ENCODE measurements around the gene ZBTB22.
"Not testable (repeated sequence)": the region's sequence is repeated elsewhere in the genome, so short reads cannot be mapped to it uniquely, and the experiment has no call there.

ZBTB22 gene, protein sequence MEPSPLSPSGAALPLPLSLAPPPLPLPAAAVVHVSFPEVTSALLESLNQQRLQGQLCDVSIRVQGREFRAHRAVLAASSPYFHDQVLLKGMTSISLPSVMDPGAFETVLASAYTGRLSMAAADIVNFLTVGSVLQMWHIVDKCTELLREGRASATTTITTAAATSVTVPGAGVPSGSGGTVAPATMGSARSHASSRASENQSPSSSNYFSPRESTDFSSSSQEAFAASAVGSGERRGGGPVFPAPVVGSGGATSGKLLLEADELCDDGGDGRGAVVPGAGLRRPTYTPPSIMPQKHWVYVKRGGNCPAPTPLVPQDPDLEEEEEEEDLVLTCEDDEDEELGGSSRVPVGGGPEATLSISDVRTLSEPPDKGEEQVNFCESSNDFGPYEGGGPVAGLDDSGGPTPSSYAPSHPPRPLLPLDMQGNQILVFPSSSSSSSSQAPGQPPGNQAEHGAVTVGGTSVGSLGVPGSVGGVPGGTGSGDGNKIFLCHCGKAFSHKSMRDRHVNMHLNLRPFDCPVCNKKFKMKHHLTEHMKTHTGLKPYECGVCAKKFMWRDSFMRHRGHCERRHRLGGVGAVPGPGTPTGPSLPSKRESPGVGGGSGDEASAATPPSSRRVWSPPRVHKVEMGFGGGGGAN

DNA sequence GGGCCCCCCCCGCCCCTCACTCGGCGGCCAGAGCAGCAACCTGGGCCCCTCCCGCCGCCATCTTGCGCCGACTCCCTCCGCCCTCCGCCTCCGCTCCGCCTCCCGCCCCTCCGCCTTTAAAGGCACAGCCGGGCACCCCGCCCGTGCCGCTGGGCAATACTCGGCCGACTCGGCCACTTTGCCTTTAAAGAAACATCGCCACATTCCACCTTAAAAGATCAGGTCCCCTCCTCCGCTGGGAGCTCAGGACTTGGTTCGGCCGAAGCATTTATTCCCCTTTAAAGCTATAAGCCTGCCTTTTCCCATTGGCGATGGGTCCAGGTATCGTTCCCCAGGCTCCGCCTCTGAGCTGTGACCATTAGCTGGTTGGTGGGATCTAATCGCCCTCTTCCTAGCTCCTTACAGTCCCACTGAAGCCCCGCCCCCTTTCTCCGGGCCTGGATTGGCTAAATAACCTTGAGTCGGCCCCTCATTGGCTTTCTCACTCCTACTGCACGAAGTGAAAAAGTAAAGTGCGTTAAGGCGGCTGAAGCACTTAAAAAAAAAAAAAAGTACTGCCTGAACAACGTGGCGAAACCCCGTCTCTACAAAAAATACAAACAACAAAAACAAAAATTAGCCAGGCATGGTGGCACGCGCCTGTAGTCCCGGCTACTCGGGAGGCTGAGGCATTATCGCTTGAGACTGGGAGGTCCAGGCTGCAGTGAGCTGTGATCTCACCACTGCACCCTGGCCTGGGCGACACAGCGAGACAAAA is at the start of gene ZBTB22:
Gene ZBTB22, minus strand, starts transcription at position 76 of the 757 bp plus-strand sequence. CDS start 828 bp downstream, outside the sequence.
- DNase-seq, result peak; percentile 95 to 98

DNA sequence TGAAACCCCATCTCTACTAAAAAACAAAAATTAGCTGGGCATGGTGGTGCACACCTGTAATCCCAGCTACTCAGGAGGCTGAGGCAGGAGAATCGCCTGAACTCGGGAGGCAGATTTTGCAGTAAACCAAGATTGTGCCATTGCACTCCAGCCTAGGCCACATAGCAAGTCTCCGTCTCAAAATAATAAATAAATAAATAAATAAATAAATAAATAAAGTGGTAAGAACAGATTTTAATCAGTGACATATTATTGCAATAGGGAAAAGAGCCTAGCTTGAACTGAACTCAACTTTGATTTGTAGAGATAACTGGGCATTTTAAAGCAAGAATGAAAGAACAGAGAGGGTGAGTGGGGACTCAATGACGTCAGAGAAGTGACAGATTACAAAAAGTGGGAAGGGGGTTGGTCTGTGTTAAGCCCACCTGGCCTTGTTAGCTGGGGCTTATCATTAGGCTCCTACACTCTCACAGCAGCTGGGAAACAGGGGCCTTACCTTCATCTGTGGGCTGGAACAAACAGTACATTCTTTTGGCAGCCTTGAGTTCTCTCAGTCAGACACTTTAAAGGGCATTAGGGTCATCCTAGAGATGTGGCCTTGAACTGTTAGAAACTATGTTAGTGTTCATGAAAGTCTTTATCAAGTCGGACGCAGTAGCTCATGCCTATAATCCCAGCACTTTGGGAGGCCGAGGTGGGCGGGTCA is 49.6 kb upstream of the ZBTB22 start:
- DNase-seq, result no peak

DNA sequence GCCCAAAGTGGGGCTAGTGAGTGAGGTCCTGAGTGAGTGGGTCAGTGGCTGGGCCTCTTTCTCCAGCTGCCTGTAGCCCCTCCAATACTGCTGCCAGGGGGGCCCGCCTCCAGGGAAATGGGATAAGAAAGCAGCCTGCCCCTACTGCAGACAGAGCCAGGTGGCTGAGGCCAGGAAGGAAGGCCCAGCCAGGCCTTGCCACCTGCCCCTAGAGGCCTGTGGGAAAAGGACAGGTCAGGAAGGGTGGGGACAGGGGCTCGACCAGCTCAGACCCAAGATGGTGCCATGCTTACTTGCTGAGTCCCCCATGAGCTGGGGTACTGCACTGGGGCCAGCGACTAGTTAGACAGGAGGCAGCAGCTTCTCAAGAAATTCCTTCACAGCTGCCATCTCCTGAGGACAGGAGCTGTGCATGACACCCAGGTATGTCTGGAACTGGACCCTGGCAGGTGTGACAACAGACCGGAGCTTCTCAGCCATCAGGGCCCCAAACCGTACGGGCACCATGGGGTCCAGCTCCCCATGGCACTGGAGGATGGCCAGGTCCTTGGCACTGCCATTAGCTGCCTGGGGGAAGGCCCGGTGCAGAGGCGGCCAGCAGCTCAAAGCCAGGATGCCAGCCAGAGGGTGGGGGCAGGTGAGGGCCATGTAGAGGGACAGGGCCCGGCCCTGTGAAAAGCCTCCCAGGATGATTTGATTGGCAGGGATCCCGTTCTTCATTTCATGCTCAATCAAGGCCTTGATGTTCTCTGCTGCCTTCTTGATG is 47.8 kb upstream of the ZBTB22 start:
- not testable (repeated sequence) for DNase-seq

DNA sequence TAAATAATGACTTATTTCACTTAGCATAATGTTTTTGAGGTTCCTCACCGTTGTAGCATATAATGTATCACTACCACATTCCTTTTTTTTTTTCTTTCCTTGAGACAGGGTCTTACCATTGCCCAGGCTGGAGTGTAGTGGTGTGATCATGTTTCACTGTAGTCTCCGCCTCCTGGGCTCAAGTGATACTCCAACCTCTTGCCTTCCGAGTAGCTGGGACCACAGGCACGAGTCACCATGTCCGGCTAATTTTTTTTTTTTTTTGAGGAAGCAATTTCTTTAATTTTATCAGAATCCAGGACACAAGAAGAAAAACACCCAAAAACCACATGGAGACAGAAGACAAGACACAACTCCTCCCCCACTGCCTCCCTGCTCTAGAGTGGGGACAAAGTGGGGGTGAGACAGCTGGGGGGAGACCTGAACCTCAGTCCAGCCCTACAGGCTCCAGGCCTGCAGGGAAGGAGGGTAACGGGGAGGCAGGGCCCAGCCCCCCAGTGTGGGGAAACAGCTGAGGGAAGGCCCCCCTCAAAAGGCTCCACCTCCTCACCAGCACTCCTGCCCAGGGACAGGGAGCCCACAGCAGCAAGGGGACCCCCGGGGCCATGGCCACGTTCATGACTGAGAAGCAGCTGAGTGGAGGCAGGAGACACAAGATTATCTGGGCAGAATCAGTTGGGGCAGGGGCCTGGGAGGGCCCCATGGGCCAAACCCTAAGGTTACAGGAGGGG is 47.1 kb upstream of the ZBTB22 start:
- DNase-seq, result peak; percentile 59 to 64

DNA sequence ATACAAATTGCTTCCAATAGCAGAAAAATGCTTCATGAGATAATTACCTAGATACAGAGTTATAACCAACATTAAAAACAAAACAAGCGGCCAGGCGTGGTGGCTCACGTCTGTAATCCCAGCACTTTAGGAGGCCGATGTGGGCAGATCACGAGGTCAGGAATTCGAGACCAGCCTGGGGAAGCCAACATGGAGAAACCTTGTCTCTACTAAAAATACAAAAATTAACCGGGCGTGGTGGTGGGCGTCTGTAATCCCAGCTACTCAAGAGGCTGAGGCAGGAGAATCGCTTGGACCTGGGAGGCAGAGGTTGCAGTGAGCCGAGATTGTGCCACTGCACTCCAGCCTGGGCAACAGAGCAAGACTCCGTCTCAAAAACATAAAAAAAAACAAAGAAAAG is 45.9 kb upstream of the ZBTB22 start:
- not testable (repeated sequence) for DNase-seq

DNA sequence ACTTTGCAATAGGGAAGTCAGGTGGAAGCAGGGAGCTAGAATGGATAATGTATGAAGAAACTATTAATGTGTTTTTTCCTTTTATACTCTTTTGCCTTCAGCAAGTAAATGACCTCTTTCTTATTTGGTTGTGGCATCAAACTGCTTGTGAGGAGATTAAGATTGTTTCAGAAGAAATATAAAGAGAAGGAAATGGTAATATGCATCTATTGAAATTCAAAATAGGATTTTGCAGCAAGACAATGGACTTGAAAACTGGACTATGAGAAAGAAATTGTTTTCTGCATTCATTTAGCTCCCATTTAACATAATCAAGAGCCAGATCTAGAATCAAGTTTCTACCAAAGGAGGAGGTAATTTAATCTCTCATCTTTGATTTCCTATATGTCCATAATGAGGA is 41.8 kb upstream of the ZBTB22 start:
- DNase-seq, result no peak

DNA sequence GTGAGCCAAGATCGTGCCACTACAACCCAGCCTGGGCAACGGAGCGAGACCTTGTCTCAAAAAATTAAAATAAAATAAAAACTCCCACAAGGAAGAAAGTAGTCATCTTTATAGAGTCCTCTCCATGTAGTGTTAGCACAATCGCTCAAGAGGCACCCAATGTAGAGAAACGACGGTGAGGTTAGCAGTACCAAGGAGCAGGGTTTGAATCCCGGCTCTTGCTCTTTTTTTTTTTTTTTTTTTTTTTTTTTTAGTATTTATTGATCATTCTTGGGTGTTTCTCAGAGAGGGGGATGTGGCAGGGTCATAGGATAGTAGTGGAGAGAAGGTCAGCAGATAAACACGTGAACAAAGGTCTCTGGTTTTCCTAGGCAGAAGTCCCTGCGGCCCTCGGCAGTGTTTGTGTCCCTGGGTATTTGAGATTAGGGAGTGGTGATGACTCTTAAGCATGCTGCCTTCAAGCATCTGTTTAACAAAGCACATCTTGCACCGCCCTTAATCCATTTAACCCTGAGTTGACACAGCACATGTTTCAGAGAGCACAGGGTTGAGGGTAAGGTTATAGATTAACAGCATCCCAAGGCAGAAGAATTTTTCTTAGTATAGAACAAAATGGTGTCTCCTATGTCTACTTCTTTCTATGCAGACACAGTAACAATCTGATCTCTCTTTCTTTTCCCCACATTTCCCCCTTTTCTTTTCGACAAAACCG is 39.8 kb upstream of the ZBTB22 start:
- not testable (repeated sequence) for DNase-seq

DNA sequence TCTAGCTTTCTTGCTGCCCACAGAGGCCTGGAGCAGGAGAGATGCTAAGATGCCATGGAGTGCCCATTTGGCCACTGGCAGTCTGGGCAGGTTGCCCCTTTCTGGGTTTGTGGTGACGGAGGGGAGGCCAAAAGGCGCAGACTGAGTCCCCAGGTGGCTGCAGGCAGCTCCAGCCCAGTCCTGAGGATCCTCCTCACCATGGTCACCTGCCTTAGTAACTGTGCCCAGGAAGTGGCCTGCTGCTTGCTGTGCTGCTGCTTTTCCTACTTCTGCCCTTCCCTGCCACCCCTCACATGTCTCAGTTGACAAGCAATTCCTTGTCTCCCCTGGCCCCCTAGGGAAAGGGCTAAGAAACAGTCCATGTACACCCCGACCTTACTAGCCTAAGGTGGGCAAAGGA is 38.8 kb upstream of the ZBTB22 start:
- DNase-seq, result no peak

DNA sequence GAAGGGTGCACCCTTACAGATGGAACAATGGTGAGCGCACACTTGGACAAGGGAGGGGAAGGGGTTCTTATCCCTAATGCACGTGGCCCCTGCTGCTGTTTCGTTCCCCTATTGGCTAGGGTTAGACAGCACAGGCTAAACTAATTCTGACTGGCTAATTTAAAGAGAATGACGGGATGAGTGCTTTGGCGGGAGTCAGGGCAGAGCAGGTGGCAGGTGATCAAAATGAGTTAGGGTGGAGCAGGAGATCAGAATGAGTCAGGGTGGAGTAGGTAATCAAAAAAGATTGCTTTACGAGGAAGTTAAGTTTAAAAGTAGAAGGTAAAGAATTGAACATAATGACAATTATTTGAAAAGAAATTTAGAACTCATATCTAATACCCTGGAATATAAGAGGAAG is 38.3 kb upstream of the ZBTB22 start:
- not testable (repeated sequence) for DNase-seq

DNA sequence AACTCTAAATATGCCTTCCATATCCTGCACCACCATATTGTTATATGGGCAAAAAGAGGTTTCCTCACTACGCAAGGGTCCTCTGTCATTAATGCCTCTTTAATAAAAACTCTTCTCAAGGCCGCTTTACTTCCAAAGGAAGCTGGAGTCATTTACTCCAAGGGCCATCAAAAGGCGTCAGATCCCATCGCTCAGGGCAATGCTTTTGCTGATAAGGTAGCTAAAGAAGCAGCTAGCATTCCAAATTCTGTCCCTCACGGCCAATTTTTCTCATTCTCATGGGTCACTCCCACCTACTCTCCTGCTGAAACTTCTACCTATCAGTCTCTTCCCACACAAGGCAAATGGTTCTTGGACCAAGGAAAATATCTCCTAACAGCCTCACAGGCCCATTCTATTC is 30.3 kb upstream of the ZBTB22 start:
- no peak for DNase-seq

DNA sequence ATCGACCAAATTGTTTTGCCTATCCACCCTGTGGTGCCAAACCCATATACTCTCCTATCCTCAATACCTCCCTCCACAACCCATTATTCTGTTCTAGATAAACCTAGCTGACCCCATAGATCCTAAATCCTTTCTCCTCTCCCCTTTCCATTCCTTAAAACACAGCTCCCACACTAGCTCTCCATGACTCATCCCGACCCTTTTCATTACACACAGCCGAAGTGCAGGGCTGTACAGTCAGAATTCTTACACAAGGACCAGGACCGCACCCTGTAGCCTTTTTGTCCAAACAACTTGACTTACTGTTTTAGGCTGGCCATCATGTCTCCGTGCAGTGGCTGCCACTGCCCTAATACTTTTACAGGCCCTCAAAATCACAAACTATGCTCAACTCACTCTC is 29.4 kb upstream of the ZBTB22 start:
- DNase-seq, result not testable (repeated sequence)

DNA sequence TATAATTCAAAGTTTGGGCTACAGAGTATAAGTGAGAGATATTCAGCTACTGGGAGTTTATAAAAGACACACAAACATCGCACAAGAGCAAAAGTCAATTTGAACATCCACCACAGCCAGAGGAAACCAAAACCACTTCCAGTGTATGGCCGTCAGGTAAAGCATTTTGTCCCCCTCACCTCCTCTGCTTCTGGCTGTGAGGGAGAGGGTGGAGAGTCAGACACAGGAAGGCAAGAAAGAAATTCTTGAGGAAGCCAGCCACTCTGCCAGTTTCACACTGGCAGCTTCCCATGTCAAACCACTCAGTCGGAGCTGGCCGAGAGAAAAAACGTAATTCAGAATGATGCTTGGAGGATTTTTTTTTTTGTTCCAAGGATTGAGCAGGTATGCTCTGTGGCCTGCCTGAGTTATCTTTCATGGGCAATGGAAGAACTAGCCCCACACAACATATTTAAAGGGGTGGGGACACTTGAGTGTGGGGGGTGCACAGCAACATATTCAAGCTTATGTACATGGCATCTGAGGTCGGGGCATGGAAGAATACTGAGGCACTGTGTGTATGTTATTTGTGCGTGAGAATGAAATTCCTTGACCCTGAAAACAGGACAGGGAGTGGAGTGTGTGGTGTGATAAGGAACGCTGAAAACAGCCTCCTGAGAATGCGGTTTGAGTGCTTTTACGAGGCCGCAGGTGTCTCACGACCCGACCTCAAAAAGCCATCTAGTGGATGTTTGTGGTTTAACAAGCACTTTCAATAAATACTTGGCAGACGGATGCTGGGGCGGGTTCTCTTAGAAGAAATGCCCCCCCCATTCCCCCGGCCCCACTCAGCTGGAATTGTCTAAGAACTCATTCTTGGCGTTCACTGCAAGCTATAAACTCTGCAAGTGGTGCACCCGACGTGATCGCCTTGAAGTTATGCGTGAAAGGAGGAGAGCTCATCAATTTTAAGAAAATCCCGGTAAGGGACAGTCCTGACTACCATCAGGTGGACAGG is 27.5 kb upstream of the ZBTB22 start:
- DNase-seq, result peak; percentile 62 to 66

DNA sequence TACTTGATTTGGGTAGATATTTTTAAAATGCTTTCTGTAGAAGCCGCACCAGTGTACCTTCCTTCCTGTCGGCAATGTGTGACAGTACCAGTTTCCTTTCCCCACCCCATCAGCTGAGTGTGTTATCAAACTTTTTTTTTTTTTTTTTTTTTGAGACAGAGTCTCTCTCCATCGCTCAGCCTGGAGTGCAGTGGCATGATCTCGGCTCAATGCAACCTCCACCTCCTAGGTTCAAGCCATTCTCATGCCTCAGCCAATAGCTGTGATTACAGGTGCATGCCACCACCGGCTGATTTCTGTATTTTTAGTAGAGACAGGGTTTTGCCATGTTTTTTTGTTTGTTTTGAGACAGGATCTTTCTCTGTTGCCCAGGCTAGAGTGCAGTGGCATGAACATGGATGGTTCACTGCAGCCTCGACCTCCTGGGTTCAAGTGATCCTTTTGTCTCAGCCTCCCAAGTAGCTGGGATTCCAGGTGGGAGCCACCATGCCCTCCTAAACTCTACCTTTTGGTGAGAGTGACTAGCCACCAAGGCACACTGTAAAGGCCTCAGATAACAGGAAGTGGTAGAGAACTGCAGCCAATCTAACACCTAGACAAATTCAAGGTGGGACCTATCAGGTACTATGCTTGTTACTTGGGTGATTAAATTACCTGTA is 26.5 kb upstream of the ZBTB22 start:
- DNase-seq, result no peak

DNA sequence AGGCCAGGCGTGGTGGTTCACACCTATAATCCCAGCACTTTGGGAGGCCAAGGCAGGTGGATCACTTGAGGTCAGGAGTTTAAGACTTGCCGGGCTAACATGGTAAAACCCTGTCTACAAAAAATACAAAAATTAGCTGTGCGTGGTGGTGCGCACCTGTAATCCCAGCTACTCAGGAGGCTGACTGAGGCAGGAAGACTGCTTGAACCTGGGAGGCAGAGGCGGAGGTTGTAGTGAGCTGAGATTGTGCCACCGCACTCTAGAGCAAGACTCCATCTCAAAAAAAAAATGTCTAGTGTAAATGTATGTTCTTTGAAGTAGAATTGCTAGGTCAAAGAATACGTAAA is 26.0 kb upstream of the ZBTB22 start:
- DNase-seq, result not testable (repeated sequence)

DNA sequence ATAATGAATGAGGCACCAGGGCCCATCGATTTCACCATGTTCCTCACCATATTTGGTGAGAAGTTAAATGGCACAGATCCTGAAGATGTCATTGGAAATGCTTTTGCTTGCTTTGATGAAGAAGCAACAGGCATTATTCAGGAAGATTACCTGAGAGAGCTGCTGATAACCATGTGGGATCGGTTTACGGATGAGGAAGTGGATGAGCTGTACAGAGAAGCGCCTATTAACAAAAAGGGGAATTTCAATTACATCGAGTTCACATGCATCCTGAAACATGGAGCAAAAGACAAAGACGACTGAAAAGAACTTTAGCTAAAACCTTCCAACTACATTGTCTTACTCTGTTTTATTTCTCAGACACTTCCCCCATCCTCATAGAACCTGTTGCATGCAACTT is 21.6 kb upstream of the ZBTB22 start:
- DNase-seq, result no peak

DNA sequence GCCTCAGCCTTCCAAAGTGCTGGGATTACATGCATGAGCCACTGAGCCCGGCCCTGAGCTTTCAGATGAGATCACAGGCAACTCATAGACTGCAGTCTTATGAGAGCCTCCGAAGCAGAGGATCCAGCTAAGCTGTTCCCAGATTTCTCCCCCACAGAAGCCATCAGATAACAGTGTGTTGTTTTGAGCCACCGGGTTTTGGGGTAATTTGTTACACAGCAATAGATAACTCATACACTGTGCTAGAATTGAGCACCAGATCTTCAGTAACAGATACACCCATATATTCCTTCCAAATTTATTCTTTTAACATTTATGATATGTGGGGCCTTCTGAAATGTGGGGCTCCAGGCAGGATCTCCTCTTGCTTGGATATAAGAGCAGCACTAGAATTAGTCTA is 19.0 kb upstream of the ZBTB22 start:
- DNase-seq, result no peak

DNA sequence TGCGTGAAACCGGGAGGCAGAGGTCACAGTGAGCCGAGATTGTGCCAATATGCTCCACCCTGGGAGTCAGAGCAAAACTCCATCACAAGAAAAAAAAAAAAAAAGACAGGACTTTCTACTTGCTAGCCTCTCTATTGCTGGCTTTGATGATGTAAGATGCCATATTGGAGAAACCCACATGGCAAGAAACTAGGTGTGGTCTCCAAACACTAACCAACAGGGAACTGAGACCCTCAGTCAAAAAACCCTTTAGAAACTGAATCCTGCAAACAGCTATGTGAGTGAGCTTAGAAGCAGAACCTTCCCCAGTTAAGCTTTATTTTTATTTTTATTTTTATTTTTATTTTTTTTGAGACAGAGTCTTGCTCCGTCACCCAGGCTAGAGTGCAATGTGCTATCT is 18.4 kb upstream of the ZBTB22 start:
- DNase-seq, result no peak

DNA sequence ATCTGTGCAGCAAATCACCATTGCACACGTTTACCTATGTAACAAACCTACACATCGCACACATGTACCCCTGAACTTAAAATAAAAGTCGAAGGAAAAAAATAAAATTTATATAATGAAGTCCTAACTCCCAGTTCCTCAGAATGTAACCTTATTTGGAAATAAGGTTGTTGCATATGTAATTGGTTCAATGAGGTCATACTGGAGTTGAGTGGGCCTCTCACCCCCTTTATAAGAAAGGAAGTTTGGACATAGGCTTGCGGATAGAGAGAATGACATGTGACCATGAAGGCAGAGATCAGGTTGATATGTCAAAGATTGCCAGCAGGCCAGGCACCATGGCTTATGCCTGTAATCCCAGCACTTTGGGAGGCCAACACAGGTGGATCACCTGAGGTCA is 16.1 kb upstream of the ZBTB22 start:
- no peak for DNase-seq

DNA sequence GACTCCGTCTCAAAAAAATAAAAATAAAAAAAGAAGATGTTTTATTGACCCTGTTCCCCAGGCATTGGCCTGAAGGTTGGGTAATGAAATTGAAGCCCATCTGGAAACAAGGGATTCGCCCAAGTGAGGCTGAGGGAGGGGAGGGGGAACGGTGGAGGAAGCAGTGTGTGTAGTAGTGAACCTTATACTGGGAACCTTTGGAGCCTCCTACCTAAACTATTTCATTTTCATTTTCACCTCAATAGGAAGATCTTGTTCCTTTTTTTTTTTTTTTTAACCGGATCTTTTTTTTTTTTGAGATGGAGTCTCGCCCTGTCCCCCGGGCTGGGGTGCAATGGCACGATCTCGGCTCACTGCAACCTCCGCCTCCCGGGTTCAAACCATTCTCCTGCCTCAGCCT is 13.2 kb upstream of the ZBTB22 start:
- no peak for DNase-seq
